SIG-M5 treated with dmso at 0.1 percent for 504 hours (cell line): Measurements from ENCODE around the gene GLRA2.

Source experiments
- DNase-seq: peaks from one replicate; lab custom pipeline; 2025; ENCODE audit not compliant: unreplicated experiment; lab: John Stamatoyannopoulos, UW

GLRA2 gene

DNA sequence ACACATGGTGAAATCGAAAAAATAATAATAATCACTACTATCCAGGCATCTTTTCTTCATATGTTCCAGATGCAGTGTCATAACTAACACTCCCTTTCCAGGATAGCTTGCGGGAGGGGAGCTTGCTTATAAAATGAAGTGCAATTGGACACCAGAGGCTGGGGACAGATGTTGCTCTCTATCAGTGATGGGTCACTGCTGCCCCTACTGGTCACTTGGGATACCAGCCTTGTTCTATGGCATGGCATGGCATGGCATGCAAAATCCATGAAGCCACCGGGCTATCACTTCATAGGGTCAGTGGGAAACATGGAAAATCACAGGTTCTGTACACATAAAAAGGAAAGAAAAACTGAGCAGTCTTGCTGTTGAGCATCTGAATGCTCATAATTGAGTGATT is 168.1 kb downstream of the GLRA2 start:
- DNase-seq, result no peak

DNA sequence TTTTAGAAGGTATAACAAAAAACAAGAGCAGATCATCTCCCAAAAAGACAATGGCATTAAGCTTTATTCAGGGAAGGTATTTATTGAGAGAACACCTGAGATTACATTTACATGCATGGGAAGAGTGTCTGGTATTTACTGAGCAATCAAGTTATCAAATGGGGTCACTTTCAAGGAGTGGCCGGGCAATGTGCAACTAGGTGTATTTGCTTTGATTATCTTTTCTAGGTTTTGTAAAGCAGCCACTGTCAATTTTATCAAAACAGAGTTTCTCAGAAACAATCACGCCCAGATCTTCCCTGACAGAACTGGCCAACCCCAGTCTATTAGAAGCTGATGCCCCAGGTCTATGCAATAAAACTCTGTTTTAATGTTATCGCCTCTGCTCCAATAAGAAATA is 169.5 kb downstream of the GLRA2 start:
- DNase-seq, result no peak

DNA sequence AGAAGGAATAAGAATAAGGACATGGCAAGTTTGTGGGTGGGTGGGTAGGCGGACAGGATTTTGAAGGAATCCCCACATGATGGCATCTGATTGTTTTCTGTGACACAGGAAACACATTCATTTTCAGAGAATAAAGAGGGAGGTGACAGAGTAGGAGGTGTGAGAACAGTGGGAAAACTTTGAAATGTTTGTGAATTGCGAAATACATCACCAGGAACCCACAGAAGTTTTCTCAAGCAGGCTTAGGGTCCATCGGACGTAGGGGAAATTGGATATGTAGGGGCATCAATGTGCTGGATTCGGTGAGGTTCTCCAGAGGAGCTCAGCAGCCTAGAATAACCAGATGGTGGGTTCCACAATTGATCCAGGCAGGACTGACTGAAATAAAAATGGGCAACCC is 171.6 kb downstream of the GLRA2 start:
- no peak for DNase-seq

DNA sequence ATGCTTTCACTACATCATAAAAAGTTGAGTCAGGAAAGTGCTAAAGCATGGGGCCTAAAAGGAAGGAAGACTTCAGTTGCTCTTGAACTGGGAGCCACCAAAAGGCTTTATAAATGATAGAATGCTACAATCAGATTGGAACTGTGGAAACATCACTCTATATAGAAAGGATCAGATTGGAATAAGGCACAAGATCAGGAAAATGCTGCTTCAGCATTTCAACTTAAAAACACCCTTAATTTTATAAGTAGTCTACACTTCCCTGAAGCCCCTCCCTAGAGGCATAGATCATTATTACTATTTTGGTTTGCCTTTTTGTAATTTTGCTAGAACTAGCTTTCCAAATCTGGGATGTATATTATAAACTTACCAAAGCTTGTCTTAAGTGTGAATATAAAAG is 172.8 kb downstream of the GLRA2 start:
- no peak for DNase-seq

DNA sequence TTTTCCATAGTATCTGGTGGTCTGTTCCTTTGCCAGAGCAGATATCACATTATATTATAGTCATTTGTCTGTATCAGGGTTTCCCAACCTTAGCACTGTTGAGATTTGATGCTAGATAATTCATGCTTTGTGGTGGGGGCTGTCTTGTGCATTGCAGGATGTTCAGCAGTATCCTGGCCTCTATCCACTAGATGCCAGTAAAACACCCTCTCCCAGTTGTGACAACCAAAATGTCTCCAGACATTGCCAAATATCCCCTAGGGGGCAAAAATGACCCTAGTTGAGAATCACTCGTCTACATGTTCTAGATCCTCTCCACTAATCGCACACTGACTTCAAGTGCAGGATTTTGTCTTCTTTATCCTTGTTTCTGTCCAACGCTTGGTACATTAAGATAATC is 182.8 kb downstream of the GLRA2 start:
- DNase-seq, result no peak

DNA sequence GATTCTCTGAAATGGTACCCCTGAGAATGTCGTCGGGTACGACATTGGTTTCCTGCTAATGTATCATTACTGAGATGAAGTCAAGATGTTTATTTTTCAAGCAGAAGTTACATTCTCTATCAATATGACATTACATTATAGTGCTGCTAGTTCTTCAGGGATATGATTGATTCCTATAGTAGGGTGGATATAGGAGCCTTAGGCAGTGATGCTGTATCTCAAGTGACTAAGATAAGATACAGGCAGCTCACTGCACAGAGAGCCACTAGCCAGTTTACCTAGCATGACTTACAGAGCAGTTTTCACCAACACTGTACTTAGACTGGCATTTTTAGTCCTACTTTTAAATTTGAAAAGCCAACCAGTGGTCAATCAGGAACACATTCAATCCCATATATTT is 188.6 kb downstream of the GLRA2 start:
- DNase-seq, result no peak

DNA sequence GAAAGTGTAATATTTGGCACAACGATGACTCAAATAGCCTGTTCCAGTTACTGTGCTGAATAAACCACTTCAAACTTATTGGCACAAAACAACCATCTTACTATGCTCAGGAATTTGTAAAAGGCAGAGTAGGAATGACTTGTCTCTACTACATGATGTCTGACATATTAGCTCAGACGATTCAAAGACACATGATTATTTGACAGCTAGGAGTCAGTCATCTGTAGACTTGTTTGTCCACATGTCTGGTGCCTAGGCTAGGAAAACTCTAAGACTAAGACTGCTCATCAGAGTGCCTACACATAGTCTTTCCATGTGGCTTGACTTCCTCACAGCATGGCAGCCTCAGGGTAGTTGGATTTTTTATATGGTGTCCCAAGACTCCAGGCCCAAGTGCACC is 189.1 kb downstream of the GLRA2 start:
- no peak for DNase-seq

DNA sequence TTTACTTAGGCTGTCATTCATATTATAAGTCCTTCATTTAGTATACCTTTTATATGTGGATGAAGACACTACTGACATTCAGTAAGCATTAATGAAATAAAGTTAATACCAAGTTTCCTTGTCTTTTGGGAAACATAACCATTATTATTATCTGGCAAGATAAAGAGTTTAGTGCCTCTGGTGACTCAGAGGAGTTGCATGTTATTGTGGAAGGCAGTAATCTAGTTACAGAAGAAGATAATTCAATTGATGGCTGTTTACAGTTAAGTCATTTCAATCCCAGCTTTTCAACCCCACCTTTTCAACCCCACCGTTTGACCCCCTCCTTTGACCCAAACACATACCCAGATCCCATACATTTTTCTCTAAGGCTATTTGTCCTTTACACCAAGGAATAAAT is 199.7 kb downstream of the GLRA2 start:
- DNase-seq, result no peak

DNA sequence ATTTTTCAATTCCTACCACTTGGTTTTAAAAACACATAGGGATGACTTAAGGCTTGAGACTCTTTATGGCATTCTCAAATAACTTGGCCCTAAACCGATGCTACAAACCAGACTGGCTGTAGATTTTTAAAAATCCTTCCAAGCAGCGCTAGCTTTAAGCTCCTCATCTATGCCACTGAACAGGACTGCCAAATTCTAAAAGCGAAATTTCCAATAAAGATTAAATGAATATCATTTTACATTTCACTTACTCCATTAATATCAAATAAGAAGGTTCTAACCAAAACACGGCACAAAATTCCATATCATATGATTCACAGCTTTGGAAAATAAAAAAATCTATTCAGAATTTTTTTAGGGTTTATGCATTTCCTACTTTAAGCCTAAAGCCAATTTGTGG is 209.3 kb downstream of the GLRA2 start:
- no peak for DNase-seq

DNA sequence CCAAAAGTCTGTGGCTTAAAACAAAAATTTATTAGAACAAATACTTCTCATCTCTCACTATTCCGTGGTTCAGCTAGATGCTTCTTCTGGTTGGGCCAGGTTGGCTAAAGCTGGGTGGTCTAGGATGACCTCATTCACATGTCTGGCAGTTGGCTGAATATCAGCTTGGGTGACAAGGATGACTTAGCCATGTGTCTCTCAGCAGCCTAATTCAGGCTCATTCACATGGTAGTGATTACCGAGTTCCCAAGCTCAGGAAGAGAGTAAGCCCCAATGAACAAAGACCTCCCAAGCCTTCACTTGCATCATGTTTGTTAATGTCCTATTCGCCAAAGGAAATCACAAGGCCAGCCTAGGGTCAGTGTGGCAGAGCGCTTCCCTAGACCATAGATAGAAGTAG is 224.1 kb downstream of the GLRA2 start:
- DNase-seq, result no peak

DNA sequence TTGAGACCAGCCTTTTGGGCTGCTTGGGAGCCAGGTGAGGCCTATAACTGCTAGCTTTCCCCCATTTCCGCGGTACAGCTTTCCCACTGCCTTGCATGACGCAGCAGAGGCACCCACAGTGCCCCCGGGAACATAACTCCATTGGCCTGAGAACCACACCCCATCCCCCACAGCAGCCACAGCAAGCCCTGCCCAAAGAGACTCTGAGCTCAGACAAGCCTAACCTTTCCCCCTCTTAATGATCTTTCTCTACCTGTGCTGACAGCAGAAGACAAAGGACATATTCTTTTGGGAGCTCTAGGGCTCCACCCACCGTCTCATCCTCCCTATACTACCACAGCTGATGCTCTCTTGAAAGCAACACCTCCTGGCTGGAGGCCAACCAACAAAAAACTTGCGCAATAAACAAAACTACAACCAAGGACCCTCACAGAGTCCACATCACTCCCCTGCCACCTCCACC is 228.7 kb downstream of the GLRA2 start:
- DNase-seq, result no peak

DNA sequence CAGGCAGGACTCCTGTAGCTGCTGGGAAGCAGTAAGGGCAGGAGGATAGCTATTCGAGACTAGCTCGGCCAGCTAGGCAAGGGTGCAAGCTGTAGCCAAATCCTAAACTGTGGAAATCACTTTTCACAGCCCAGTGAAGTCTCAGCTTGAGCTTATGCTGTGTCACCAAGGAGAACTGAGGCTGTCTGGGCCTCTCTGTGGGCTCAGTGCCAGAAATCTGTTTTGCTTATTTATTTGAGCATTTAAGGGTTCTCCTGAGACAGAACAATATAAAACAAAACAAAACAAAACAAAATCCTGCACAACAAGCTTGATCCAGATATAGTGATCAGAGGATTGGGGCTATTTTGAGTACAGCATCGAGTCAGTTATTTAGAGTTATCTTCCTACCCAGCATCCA is 246.1 kb downstream of the GLRA2 start:
- DNase-seq, result no peak

DNA sequence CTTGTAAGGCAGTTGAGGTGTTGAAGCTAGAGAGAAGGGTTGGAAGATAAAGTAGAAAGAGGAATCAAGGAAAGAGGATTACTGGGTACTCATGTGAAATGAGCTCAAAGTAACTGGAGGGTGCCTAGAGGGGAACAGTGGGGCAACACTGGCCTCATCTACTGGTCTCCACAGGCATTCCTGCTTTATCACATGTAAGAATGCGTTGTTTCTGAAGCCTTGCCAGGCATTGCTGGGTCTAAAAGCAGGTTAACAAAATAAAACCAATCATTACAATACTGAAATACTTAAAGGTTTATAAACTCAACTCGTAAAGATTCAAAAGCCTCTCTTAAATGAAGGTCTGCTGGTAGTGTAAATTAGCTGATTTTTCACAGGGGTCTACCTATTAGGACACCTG is 247.6 kb downstream of the GLRA2 start:
- DNase-seq, result no peak

DNA sequence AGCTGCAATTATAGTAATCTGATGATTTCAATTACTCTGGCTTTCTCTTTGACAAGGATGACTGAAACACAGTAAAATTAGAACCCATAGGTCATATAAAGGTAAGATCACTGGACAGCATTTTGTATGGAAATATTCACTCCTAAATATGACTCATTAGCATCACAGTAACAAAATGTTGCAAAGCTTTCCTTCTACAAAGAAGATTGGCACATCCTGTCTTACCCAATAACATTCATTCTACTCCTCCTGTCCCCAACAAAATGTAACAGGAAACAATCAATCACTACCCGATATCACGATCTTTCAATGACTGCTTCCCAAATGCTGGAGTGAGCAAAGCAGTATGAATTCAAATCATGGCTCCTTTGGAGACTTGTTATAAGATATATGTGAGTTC is 248.2 kb downstream of the GLRA2 start:
- no peak for DNase-seq

DNA sequence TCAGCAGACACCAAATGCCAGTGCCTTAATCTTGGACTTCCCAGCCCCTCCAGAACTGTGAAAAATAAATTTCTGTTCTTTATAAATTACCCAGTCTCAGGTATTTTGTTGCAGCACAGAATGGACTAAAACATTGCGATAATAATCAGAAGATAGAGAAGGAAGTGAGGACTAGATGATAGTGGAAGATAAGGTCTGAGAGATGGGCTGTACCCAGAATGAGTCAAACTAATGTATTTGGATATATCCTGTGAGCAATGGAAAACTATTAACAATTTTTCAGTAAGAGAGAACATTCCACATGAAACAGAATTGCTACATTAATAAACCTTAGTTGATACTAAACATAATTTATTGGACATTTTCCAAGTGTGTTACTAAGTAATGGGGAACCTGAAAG is 250.2 kb downstream of the GLRA2 start:
- DNase-seq, result no peak
